ENCODE measurements around the gene TAOK3. TPM values are rescaled to one million over a fixed set of nuclear protein-coding genes. Genes with fewer than 3 reads are reported as not detected.

Gene TAOK3
- total and polyA plus RNA-seq, 10 of the 15 experiments (the other 5 are each of a cell fraction or from before 2014, with no cell fraction given): 41.3 to 131 (median 57.8) TPM

GRCh38 chr12:118357257-118358007, 15.3 kb downstream of the TAOK3 start (continued):
- TF ChIP-seq ZBTB33 (IDR thresholded peaks at IDR 0.05) (peak; percentile 16; the same call in 1 of the 2 replicates), SREBF2 (IDR thresholded peaks at IDR 0.05; ENCODE audit: low read length) (no peak), MXI1 (IDR thresholded peaks at IDR 0.05; ENCODE audit: low read depth, low read length) (peak; percentile 94), NR2C1 (IDR thresholded peaks at IDR 0.05) (peak; percentile 53; the same call in 1 of the 2 replicates), YBX1 (IDR thresholded peaks at IDR 0.05) (no peak), NFXL1 (IDR thresholded peaks at IDR 0.05; ENCODE audit: borderline replicate concordance) (no peak), ZNF217 (IDR thresholded peaks at IDR 0.05) (peak; percentile 58; the same call in 1 of the 2 replicates), E2F8 (IDR thresholded peaks at IDR 0.05; ENCODE audit: low read depth, partially characterized antibody) (peak; percentile 19), IKZF1 (conservative IDR thresholded peaks at IDR 0.05) (peak; percentile 44), MEF2B (IDR thresholded peaks at IDR 0.05; ENCODE audit: partially characterized antibody, poor library complexity, severe bottlenecking) (peak; percentile 66), CTCF (IDR thresholded peaks at IDR 0.05 in 2 of 3, conservative IDR thresholded peaks at IDR 0.05 in 1 of 3; ENCODE audit: control insufficient read depth in 2 of 3, extremely low read depth in 1 of 3, insufficient read depth in 1 of 3, low read depth in 3 of 3, low read length in 3 of 3) (peak in 2 of 3 experiments; percentile 34 to 40; a peak in 2 of 6 replicates), NKRF (conservative IDR thresholded peaks at IDR 0.05) (peak; percentile 54; the same call in 1 of the 2 replicates), YY1 (IDR thresholded peaks at IDR 0.05; ENCODE audit: low read depth, low read length) (peak; percentile 60; the same call in 1 of the 2 replicates), CREB1 (IDR thresholded peaks at IDR 0.05; ENCODE audit: low read depth) (peak; percentile 80), PAX8 (IDR thresholded peaks at IDR 0.05) (0 out of 2 replicates have a peak, but pooled peaks have one; percentile 50), MTA2 (IDR thresholded peaks at IDR 0.05; ENCODE audit: low read depth) (0 out of 2 replicates have a peak, but pooled peaks have one; percentile 21), IKZF2 (IDR thresholded peaks at IDR 0.05) (peak; percentile 25 to 40; a peak in 2 of 4 replicates), BACH1 (IDR thresholded peaks at IDR 0.05; ENCODE audit: borderline replicate concordance) (no peak), DPF2 (IDR thresholded peaks at IDR 0.05) (0 out of 2 replicates have a peak, but pooled peaks have one; percentile 19)
